Muscle layer of duodenum (tissue), 2 donors: ENCODE measurements around the gene COLQ.

Source experiments
- H3K27ac ChIP-seq: one replicate; pipeline ENCODE4 v1.7.0; 2013; ENCODE audit warnings: mild to moderate bottlenecking, low read length
- H3K27me3 ChIP-seq: one replicate; pipeline ENCODE4 v1.7.0; 2013; ENCODE audit warnings: low read depth, mild to moderate bottlenecking, control low read depth, low read length
- H3K36me3 ChIP-seq, 2 donors: one replicate each; pipeline ENCODE4 v1.7.0; 2013; ENCODE audit warnings: low read length in 2 of 2, control low read depth in 1 of 2, mild to moderate bottlenecking in 1 of 2; ENCODE audit not compliant: insufficient read depth in 2 of 2, control insufficient read depth in 1 of 2
- H3K4me1 ChIP-seq, 2 donors: one replicate each; pipeline ENCODE4 v1.7.0; 2013; ENCODE audit warnings: low read length in 2 of 2, mild to moderate bottlenecking in 2 of 2, control low read depth in 1 of 2, moderate library complexity in 1 of 2; ENCODE audit not compliant: insufficient read depth in 2 of 2, control insufficient read depth in 1 of 2
- H3K4me3 ChIP-seq, 2 donors: one replicate each; pipeline ENCODE4 v1.7.0; 2013; ENCODE audit warnings: low read length in 2 of 2, low read depth in 1 of 2, mild to moderate bottlenecking in 1 of 2
- H3K9me3 ChIP-seq, 2 donors: one replicate each; pipeline ENCODE4 v1.7.0; 2013; ENCODE audit warnings: low read length in 2 of 2, control low read depth in 1 of 2, mild to moderate bottlenecking in 1 of 2; ENCODE audit not compliant: control insufficient read depth in 1 of 2
- donor health status: healthy.

The COLQ gene

DNA sequence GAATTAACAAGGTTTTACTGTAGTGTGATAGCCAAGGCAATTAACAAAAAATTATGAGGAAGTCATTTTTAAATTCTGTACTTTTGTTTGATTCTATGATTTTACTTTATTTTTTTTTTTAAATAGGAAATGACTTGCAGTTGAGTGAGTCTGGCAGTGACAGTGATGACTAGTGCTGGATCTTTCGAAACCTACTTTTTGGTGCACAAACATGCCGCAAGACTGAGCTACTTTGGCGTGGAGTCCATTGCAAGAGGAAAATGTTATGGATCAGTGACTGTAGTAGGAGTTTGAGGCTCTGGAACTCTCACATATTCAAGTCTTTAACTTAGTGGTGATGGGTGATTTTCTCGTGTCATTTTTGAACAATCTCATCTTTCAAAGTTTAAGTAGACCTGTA is 82.5 kb downstream of the COLQ start:
- Histone ChIP-seq H3K4me3 (no peak overlapping the region), H3K27ac (no peak overlapping the region), H3K27me3 (no peaks in the 10 kb centered on the region), H3K9me3 (no peaks in the 10 kb centered on the region), H3K4me1 (no peaks in the 10 kb centered on the region), H3K36me3 (peaks cover 61 to 87% of the 10 kb centered on the region in 2 donors)

GRCh38 chr3:15436246-15436645 is 85.3 kb downstream of the COLQ start:
- Histone ChIP-seq H3K4me3 (no peak overlapping the region), H3K27me3 (no peaks in the 10 kb centered on the region), H3K36me3 (peaks cover 65 to 86% of the 10 kb centered on the region in 2 donors), H3K27ac (no peak overlapping the region), H3K4me1 (no peaks in the 10 kb centered on the region), H3K9me3 (no peaks in the 10 kb centered on the region)

DNA sequence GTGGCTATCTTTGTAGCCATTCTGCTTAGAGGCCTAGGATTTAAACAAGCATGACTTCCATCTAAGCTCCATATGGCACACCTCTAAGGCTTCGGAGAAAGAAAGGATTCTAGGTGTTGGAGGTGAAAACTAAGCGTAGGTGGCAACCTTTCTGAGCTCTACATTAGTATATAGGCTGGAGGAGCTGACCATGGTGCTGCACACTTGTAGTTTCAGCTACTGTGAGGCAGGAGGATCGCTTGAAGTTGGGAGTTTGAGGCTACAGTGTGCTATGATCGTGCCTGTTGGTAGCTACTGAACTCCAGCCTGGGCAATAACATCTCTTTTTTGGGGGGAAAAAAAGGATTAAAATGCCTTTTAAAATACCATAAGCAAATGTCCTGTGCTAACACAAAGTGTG is 86.8 kb downstream of the COLQ start:
- H3K36me3 ChIP-seq = peaks cover 67 to 77% of the 10 kb centered on the region in 2 donors

GRCh38 chr3:15433531-15433930 is 88.0 kb downstream of the COLQ start:
- Histone ChIP-seq H3K27ac (no peak overlapping the region), H3K4me3 (no peak overlapping the region), H3K9me3 (no peaks in the 10 kb centered on the region), H3K36me3 (peaks cover 55 to 64% of the 10 kb centered on the region in 2 donors), H3K4me1 (peaks cover 0 to 8% of the 10 kb centered on the region in 2 donors), H3K27me3 (no peaks in the 10 kb centered on the region)

More for the DNA sequence above, 86.8 kb downstream of the COLQ start:
- H3K27me3 ChIP-seq = no peaks in the 10 kb centered on the region
- H3K4me1 ChIP-seq = peaks cover 0 to 4% of the 10 kb centered on the region in 2 donors
- H3K9me3 ChIP-seq = no peaks in the 10 kb centered on the region
- H3K4me3 ChIP-seq = no peak overlapping the region
- no peak overlapping the region for H3K27ac ChIP-seq

DNA sequence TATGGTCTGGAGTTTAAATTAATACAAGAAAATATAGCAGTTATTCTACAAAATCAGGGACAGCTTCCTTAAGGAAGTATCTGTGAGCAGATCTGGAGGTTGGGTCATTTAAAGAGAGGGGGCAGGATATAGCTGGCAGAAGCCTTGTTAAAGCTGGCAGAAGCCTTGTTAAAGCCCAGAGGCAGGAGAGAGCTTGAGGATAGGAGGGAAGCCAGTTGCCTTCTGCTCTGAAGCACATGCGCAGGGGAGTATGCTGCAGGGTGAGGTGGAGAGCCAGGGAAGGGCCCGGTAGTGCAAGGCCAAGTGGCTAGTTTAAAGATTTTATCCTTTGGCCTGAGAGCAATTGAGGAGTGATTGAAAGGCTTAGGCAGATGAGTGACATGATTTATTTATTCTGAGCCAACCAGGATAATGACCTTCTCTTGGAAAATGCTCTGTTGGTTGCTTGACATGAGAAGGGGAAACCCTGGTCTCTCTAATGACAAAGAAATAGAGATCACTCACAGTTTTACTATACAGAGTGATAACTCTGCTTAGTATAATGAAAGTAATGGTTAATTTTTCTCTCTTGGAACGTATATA is 90.2 kb downstream of the COLQ start:
- Histone ChIP-seq H3K27me3 (no peaks in the 10 kb centered on the region), H3K4me1 (peaks cover 3 to 15% of the 10 kb centered on the region in 2 donors), H3K9me3 (no peaks in the 10 kb centered on the region), H3K36me3 (peaks cover 41 to 49% of the 10 kb centered on the region in 2 donors), H3K4me3 (no peak overlapping the region), H3K27ac (no peak overlapping the region)

- Histone ChIP-seq H3K27ac (no peak overlapping the region), H3K36me3 (peaks cover 36 to 42% of the 10 kb centered on the region in 2 donors), H3K9me3 (no peaks in the 10 kb centered on the region), H3K4me1 (peaks cover 7 to 21% of the 10 kb centered on the region in 2 donors), H3K4me3 (no peak overlapping the region), H3K27me3 (no peaks in the 10 kb centered on the region)
These were observed 90.9 kb downstream of the COLQ start for GRCh38 chr3:15430624-15431023.

DNA sequence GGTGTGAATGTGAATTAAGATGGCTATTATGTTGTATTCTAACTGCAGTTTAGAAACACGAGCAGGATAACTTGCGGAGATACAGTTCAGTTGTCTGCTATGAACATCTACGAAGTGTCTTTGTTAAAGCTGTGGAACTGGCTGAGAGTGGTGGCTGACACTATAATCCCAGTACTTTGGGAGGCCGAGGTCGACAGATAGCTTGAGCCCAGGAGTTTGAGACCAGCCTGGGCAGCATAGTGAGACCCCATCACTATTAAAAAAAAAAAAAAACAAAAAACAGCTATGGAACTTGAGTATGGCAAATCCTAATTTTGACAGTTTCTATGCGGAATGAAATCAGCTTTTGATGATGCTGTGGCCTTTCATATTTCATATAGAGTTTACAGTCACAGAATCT is 92.4 kb downstream of the COLQ start:
- Histone ChIP-seq H3K27ac (peak overlapping the region; percentile 19), H3K4me3 (peak overlapping the region; percentile 95 to 98), H3K27me3 (no peaks in the 10 kb centered on the region), H3K9me3 (no peaks in the 10 kb centered on the region), H3K4me1 (peaks cover 7 to 23% of the 10 kb centered on the region in 2 donors), H3K36me3 (peaks cover 22 to 33% of the 10 kb centered on the region in 2 donors)

GRCh38 chr3:15428539-15428938 is 93.0 kb downstream of the COLQ start:
- peak overlapping the region; percentile 95 to 98 for H3K4me3 ChIP-seq
- peaks cover 17 to 31% of the 10 kb centered on the region in 2 donors for H3K36me3 ChIP-seq
- peaks cover 7 to 23% of the 10 kb centered on the region in 2 donors for H3K4me1 ChIP-seq
- no peaks in the 10 kb centered on the region for H3K9me3 ChIP-seq
- no peaks in the 10 kb centered on the region for H3K27me3 ChIP-seq
- H3K27ac ChIP-seq = peak overlapping the region; percentile 82

DNA sequence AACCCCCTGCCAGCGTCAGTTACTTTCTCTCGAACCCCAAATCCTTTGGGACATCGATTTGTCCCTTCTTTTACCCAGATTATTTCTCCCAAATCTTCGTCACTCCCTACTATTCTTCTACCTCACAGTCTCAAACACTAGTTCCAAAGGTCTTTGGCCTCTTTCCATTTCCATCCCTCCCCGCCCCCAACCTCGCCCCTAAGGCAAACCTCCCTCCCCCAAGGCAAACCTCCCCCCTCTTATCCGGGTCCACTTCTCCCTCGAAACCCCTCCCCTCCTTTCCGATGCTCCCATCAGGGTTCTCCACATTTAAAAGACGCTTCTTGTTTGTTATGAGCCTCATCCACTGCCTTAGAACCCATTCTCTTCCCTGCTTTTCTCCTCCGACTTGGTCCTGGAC is 93.5 kb downstream of the COLQ start:
- peak overlapping the region; percentile 82 for H3K27ac ChIP-seq
- H3K27me3 ChIP-seq = no peaks in the 10 kb centered on the region
- peaks cover 7 to 23% of the 10 kb centered on the region in 2 donors for H3K4me1 ChIP-seq
- peak overlapping the region; percentile 95 to 98 for H3K4me3 ChIP-seq
- H3K9me3 ChIP-seq = no peaks in the 10 kb centered on the region
- H3K36me3 ChIP-seq = peaks cover 12 to 35% of the 10 kb centered on the region in 2 donors

GRCh38 chr3:15427182-15427880 is 94.2 kb downstream of the COLQ start, which contains the start of the genes EAF1 and METTL6:
Gene EAF1 (plus strand): TSS chr3:15427598. CDS start chr3:15427780, 182 bp downstream.
Gene METTL6 (minus strand): TSS chr3:15427544. CDS start chr3:15426511, 1,033 bp downstream.
- Histone ChIP-seq H3K36me3 (peaks cover 11 to 37% of the 10 kb centered on the region in 2 donors), H3K27ac (peak within 1 kb of the TSS; percentile 82), H3K4me3 (peak within 1 kb of the TSS; percentile 95 to 98), H3K4me1 (peaks cover 7 to 23% of the 10 kb centered on the region in 2 donors), H3K9me3 (no peaks in the 10 kb centered on the region), H3K27me3 (no peaks in the 10 kb centered on the region)

GRCh38 chr3:15426579-15427118 is 94.9 kb downstream of the COLQ start:
- Histone ChIP-seq H3K9me3 (no peaks in the 10 kb centered on the region), H3K27ac (peak overlapping the region; percentile 82), H3K4me1 (peaks cover 7 to 23% of the 10 kb centered on the region in 2 donors), H3K36me3 (peaks cover 4 to 30% of the 10 kb centered on the region in 2 donors), H3K4me3 (peak overlapping the region; percentile 95 to 98), H3K27me3 (no peaks in the 10 kb centered on the region)
